Astrocyte of the cerebellum (primary cell): ENCODE results near the gene TMCO4.

Experiments
- DNase-seq: peaks from one replicate; pipeline ENCODE4 v3.0.0-alpha.2; 2011; ENCODE audit warnings: low read depth
- H3K4me3 ChIP-seq: 2 replicates; pipeline ENCODE4 v1.5.1; 2011; ENCODE audit warnings: mild to moderate bottlenecking, low read depth, low read length, moderate library complexity
- CTCF ChIP-seq: IDR thresholded peaks from 2 replicates; pipeline ENCODE4 v1.5.1; 2012; ENCODE audit warnings: low read length, low read depth, moderate library complexity, mild to moderate bottlenecking; ENCODE audit errors: missing control alignments
- in situ Hi-C: cut with HindIII; loops from 2 replicates; pipeline ENCODE4 v1.10.0; 2017; ENCODE audit warnings: low sequenced_read_pairs

TMCO4 gene

DNA sequence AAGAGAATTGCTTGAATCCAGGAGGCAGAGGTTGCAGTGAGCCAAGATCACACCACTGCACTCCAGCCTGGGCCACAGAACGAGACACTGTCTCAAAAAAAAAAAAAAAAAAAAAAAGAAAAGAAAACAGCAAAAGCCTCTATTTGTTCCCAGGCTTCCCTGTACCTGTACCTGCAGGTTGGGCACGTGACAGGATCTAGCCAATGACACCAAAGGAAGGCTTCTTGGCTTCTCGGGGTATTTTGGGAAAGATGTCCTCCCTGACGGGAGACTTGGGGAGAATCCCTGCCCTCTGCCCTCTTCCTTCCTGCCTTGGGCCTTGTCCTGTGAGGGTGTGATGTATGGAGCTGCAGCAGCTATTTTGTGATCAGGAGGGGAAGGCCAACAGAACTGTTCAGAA is 22.8 kb downstream of the TMCO4 start:
- DNase-seq = no peak
- in situ Hi-C loops = no loop called here
- H3K4me3 ChIP-seq = no peak overlapping the region
- TF ChIP-seq CTCF = no peak

- H3K4me3 ChIP-seq = no peak overlapping the region
- TF ChIP-seq CTCF = no peak
- no peak for DNase-seq
- in situ Hi-C loops = no loop called here
These were observed 23.4 kb downstream of the TMCO4 start for GRCh38 chr1:19776287-19776686.

- TF ChIP-seq CTCF = no peak
- H3K4me3 ChIP-seq = no peak overlapping the region
- DNase-seq = no peak
- in situ Hi-C loops = no loop called here
These were observed 23.9 kb downstream of the TMCO4 start for GRCh38 chr1:19775831-19776230.

GRCh38 chr1:19775317-19775716 is 24.4 kb downstream of the TMCO4 start:
- in situ Hi-C loops = no loop called here
- no peak for TF ChIP-seq CTCF
- H3K4me3 ChIP-seq = no peak overlapping the region
- DNase-seq = no peak

- no peak for DNase-seq
These were observed 25.4 kb downstream of the TMCO4 start for GRCh38 chr1:19774180-19774785.

GRCh38 chr1:19773485-19773884 is 26.2 kb downstream of the TMCO4 start:
- no peak for TF ChIP-seq CTCF
- H3K4me3 ChIP-seq = no peak overlapping the region
- in situ Hi-C loops = no loop called here
- DNase-seq = no peak

More at GRCh38 chr1:19774180-19774785, 25.4 kb downstream of the TMCO4 start:
- H3K4me3 ChIP-seq = no peak overlapping the region
- TF ChIP-seq CTCF = no peak
- in situ Hi-C loops = no loop called here

- in situ Hi-C loops = no loop called here
- no peak overlapping the region for H3K4me3 ChIP-seq
- no peak for TF ChIP-seq CTCF
- no peak for DNase-seq
These were observed 27.7 kb downstream of the TMCO4 start for GRCh38 chr1:19772053-19772452.
